DMS 273 treated with DMSO at 0.1 percent for 48 hours (cell line): ENCODE measurements around the gene PRDX2.

Source experiments
- DNase-seq: peaks from one replicate; lab custom pipeline; 2025; lab: John Stamatoyannopoulos, UW

The PRDX2 gene

GRCh38 chr19:12779162-12779993, 22.2 kb downstream of the PRDX2 start:
- peak; percentile 40 for DNase-seq

GRCh38 chr19:12778905-12779161, 22.8 kb downstream of the PRDX2 start:
- DNase-seq, result no peak

- DNase-seq, result peak; percentile 72
Measured at GRCh38 chr19:12778017-12778904, 23.3 kb downstream of the PRDX2 start.

GRCh38 chr19:12777217-12778016, 24.2 kb downstream of the PRDX2 start:
- peak; percentile 69 for DNase-seq

GRCh38 chr19:12774588-12775555, 26.7 kb downstream of the PRDX2 start, which contains the start of gene HOOK2:
Gene HOOK2 (minus strand): TSS chr19:12775552. CDS start chr19:12775449, 103 bp downstream.
- DNase-seq, result no peak

- DNase-seq, result no peak
Measured at GRCh38 chr19:12773571-12773970, 28.0 kb downstream of the PRDX2 start.

GRCh38 chr19:12772323-12772722, 29.3 kb downstream of the PRDX2 start:
- DNase-seq, result no peak

- DNase-seq, result no peak
Measured at GRCh38 chr19:12770922-12771321, 30.7 kb downstream of the PRDX2 start.

- no peak for DNase-seq
Measured at GRCh38 chr19:12769689-12770088, 31.9 kb downstream of the PRDX2 start.

GRCh38 chr19:12767666-12768065, 33.9 kb downstream of the PRDX2 start:
- no peak for DNase-seq

GRCh38 chr19:12767150-12767549, 34.5 kb downstream of the PRDX2 start:
- DNase-seq, result no peak

- DNase-seq, result peak; percentile 27
Measured at GRCh38 chr19:12766051-12766521, 35.5 kb downstream of the PRDX2 start.

- no peak for DNase-seq
Measured at GRCh38 chr19:12764698-12765097, 36.9 kb downstream of the PRDX2 start.

GRCh38 chr19:12763100-12763499, 38.5 kb downstream of the PRDX2 start:
- no peak for DNase-seq

- no peak for DNase-seq
Measured at GRCh38 chr19:12759686-12760085, 41.9 kb downstream of the PRDX2 start.

- DNase-seq, result peak; percentile 38
Measured at GRCh38 chr19:12757544-12758274, 43.9 kb downstream of the PRDX2 start.

GRCh38 chr19:12756150-12756883, 45.3 kb downstream of the PRDX2 start:
- no peak for DNase-seq

GRCh38 chr19:12754465-12755196, 47.0 kb downstream of the PRDX2 start:
- no peak for DNase-seq
